K562 treated with DMSO at 1 percent for 24 hours (cell line): ENCODE data around the gene AJM1. TPM values are rescaled to one million over a fixed set of nuclear protein-coding genes. Genes with fewer than 3 reads are reported as not detected.

ENCODE experiments used
- total RNA-seq: library from RNA; unstranded; fragments of 300-600 nt; gene quantifications from 2 replicates; pipeline ENCODE4 v1.2.3, GENCODE V29; 2022; ENCODE audit warnings: low read depth; ENCODE audit not compliant: insufficient read depth

The AJM1 gene
- 12.3 and 15.9 TPM in 2 replicates for total RNA-seq

GRCh38 chr9:136842380-136842948 lies at the start of gene AJM1:
AJM1 (plus strand) TSS chr9:136842478; CDS start chr9:136844415, 1,937 bp downstream.

GRCh38 chr9:136796238-136796774 lies 46.0 kb upstream of the AJM1 start, which contains the start of gene CCDC183:
CCDC183 (plus strand) TSS chr9:136796338; CDS start chr9:136796398, 60 bp downstream.

GRCh38 chr9:136807281-136808074 lies 34.8 kb upstream of the AJM1 start, which contains the start of gene RABL6:
RABL6 (plus strand) TSS chr9:136807948; CDS start chr9:136808197, 249 bp downstream.

GRCh38 chr9:136849038-136849959 lies 7.0 kb downstream of the AJM1 start, which contains the start of gene PHPT1:
PHPT1 (plus strand) TSS chr9:136849409; CDS start chr9:136849431, 22 bp downstream.

GRCh38 chr9:136851941-136852663 lies 9.8 kb downstream of the AJM1 start, which contains the start of gene MAMDC4:
MAMDC4 (plus strand) TSS chr9:136852346; CDS start chr9:136852417, 71 bp downstream.

GRCh38 chr9:136885950-136886578 lies 43.8 kb downstream of the AJM1 start, which contains the start of gene TRAF2:
TRAF2 (plus strand) TSS chr9:136886516; CDS start chr9:136898741, 12,225 bp downstream.

Other genes with a start within 250 kb of the AJM1 start
- 127 and 159 TPM in 2 replicates for gene EGFL7, start 179.6 kb upstream of the AJM1 start, total RNA-seq
- 78.2 and 86.1 TPM in 2 replicates for gene AGPAT2, start 155.0 kb upstream of the AJM1 start, total RNA-seq
- 17.6 and 20.5 TPM in 2 replicates for gene DIPK1B, start 129.9 kb upstream of the AJM1 start, total RNA-seq
- gene LCN10, start 99.5 kb upstream of the AJM1 start, total RNA-seq, result 0.50 TPM in 1 of 2 replicates, not detected in the other
- gene LCN6, start 94.0 kb upstream of the AJM1 start, total RNA-seq, result not detected in 2 replicates
- not detected in 2 replicates for gene LCN8, start 84.2 kb upstream of the AJM1 start, total RNA-seq
- gene LCN15, start 78.0 kb upstream of the AJM1 start, total RNA-seq, result not detected in 2 replicates
- gene TMEM141, start 51.1 kb upstream of the AJM1 start, total RNA-seq, result 80.0 and 85.0 TPM in 2 replicates
- 1.8 and 3.5 TPM in 2 replicates for gene CCDC183, start 46.1 kb upstream of the AJM1 start, total RNA-seq
- gene RABL6, start 34.5 kb upstream of the AJM1 start, total RNA-seq, result 160 and 181 TPM in 2 replicates
- 163 and 193 TPM in 2 replicates for gene PHPT1, start 6.9 kb downstream of the AJM1 start, total RNA-seq
- 1.9 and 3.1 TPM in 2 replicates for gene MAMDC4, start 9.9 kb downstream of the AJM1 start, total RNA-seq
- gene EDF1, start 23.8 kb downstream of the AJM1 start, total RNA-seq, result 668 and 686 TPM in 2 replicates
- 32.9 and 35.8 TPM in 2 replicates for gene TRAF2, start 44.0 kb downstream of the AJM1 start, total RNA-seq
- gene FBXW5, start 102.3 kb downstream of the AJM1 start, total RNA-seq, result 150 and 189 TPM in 2 replicates
- 1.1 TPM in 1 of 2 replicates, not detected in the other for gene C8G, start 102.8 kb downstream of the AJM1 start, total RNA-seq
- gene LCN12, start 109.8 kb downstream of the AJM1 start, total RNA-seq, result not detected in 2 replicates
- 5.6 and 7.3 TPM in 2 replicates for gene PTGDS, start 135.0 kb downstream of the AJM1 start, total RNA-seq
- not detected in 2 replicates for gene LCNL1, start 140.5 kb downstream of the AJM1 start, total RNA-seq
- gene PAXX, start 149.9 kb downstream of the AJM1 start, total RNA-seq, result 82.2 and 86.6 TPM in 2 replicates
- gene CLIC3, start 154.1 kb downstream of the AJM1 start, total RNA-seq, result 0.64 and 1.7 TPM in 2 replicates
- gene ABCA2, start 185.8 kb downstream of the AJM1 start, total RNA-seq, result 11.0 and 24.1 TPM in 2 replicates
- gene FUT7, start 189.6 kb downstream of the AJM1 start, total RNA-seq, result not detected in 2 replicates
- 0.66 and 1.1 TPM in 2 replicates for gene NPDC1, start 203.7 kb downstream of the AJM1 start, total RNA-seq
- 0.21 TPM in 1 of 2 replicates, not detected in the other for gene ENTPD2, start 211.6 kb downstream of the AJM1 start, total RNA-seq
- gene SAPCD2, start 228.1 kb downstream of the AJM1 start, total RNA-seq, result 36.1 and 38.7 TPM in 2 replicates
- gene UAP1L1, start 235.0 kb downstream of the AJM1 start, total RNA-seq, result 9.0 and 9.6 TPM in 2 replicates
- 52.5 and 56.8 TPM in 2 replicates for gene MAN1B1, start 244.5 kb downstream of the AJM1 start, total RNA-seq